Midbrain (tissue), 1 donor: ENCODE measurements around the gene SLAMF8.

ENCODE experiments used
- DNase-seq: peaks from one replicate; lab custom pipeline; 2025; lab: John Stamatoyannopoulos, UW

Gene SLAMF8

DNA sequence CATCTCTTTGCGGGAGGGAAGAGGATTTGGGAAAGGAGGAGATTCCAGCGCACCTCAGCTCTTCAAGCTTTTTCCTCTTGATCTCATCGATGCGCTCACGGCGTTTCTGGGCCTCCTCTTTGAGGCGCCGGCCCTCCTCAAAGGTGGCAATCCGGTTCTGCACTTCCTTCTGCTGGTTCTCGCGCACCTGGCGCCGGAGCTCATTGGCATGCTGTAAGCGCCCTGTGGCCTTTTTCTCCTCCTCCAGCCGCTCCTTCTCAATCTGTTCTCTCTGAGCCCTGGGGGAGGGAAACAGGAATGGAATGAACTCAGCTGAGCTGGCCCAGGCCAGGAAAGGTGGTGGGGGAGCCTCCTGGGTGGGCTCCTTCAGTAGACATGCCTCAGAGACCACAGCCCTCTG, 46.2 kb downstream of the SLAMF8 start:
- no peak for DNase-seq

DNA sequence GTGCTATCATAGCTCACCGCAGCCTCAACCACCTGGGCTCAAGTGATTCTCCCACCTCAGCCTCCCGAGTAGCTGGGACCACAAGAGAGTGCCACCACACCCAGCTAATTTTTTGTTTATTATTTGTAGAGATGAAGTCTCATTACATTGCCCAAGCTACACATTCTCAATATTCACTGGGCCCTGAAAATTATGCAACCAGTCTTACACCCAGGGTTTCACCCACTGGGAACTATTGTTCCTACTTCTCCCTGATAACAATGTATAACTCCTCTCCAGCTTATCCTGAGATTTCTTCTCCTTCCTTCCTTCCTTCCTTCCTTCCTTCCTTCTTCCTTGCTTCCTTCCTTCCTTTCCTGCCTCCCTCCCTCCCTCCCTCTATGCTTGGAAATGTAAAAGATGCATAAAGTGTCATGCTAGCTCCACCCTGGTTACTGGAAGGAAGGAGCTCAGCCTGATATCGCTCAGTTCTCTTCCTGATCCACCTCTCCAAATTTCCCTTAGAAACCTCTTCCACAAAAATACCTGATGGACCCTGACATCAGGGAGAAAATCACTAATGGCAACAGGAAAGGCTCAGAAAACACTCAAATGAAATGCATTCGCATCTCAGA, 47.0 kb downstream of the SLAMF8 start:
- DNase-seq: no peak

DNA sequence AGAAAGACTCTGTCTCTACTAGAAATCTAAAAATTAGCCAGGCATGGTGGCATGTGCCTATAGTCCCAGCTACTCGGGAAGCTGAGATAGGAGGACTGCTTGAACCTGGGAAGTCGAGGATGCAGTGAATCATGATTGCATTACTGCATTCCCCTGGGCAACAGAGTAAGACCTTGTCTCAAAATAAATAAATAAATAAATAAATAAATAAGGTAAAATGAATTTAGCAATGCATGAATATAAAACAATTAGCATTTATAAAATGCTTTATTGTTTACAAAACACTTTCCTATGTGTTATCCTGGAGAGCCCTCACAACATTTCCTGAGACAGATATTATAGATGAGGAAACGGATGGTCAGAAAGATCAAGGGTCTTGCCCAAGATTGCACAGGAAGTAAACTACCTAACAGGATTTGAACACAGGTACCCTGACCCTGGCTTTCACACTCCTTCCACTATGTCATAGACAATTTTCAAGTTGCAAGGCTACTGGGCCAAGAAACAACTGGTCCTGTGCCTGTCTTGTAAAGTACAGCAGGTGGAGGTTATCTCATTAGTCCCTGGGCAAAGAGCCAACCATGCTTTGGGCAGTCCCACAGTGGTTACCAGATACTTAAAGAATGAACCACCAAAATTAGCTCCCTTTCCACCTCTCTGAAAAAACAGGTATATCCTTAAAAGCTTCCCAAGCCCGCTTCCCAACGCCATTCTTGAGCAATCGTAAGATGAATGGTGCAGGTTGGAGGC, 51.2 kb downstream of the SLAMF8 start:
- DNase-seq: no peak

DNA sequence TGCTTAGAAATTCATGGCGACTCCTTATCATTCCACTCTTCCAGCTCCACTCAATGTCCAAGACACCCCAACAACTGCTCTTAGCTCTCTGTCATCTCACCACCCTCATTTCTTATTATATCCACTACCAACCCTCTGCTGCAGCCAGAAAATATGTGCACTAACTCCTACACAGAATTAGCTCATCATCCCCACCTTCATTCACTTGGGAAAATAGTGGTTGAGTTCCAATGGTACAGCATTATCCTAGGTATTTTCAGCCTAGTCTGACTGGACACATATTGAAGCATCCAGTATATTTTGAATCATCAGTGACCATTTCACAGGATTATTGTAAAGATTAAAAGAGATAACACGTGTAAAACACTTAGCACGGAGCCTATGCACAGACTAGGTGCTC, 52.5 kb downstream of the SLAMF8 start:
- no peak for DNase-seq

GRCh38 chr1:159879977-159880376, 53.3 kb downstream of the SLAMF8 start:
- no peak for DNase-seq

GRCh38 chr1:159880430-159880829, 53.8 kb downstream of the SLAMF8 start:
- no peak for DNase-seq

DNA sequence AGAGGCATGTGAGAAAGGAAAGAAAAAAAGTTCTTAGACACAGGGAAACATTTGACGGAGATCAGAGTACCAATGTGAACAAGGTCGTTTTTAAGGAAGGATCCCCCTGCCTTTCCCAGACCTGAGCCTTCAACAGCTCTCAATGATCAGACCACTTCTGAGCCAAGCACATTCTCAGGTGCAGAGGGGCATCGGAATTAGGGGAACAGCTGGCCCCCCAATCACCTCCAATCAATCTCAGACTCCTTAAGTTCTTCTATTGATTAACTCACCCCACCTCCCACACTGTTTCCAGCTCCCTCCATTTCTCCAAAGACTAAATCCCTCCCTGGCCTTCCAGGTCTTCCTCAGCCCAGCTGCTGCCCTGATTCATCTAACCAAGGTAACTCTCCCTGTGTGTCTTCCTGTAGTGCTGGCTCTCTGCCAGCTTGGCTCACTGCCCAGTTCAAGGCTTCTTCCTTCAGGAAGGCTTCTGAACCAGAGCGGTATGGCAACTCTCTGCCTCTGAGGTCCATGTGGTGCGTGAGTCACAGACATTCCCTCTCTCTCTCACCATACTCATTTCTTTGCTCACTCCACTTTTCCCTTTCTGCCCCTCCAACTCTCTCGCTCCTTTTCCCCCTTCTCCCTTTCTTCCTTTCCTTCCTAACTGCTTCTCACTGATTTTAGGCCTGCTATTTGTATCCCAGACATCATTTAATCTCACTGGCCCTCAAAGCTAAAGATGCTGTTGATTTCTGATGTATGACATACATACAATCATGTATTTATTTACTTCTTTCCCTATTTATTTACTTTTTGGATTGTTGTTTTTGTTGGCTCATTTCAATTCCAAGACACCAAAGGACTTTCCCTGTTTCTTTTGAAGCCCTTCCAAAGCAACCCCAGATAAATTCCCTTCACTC, 55.2 kb downstream of the SLAMF8 start:
- DNase-seq: no peak

- DNase-seq: no peak
Observed at GRCh38 chr1:159882527-159882862, 55.8 kb downstream of the SLAMF8 start.

- no peak for DNase-seq
Observed at GRCh38 chr1:159883134-159883533, 56.5 kb downstream of the SLAMF8 start.

GRCh38 chr1:159884296-159884695, 57.6 kb downstream of the SLAMF8 start:
- no peak for DNase-seq
